ENCODE results near the gene ZNF80.
"Not testable (repeated sequence)": the region's sequence is repeated elsewhere in the genome, so short reads cannot be mapped to it uniquely, and the experiment has no call there.

Gene ZNF80

GRCh38 chr3:114237478-114237877 is at the start of gene ZNF80:
TSS of gene ZNF80 (minus strand) at chr3:114237578. CDS start at chr3:114237074, 504 bp downstream.
- not testable (repeated sequence) for DNase-seq

- DNase-seq: no peak
Observed at GRCh38 chr3:114286266-114286665, 48.9 kb upstream of the ZNF80 start.

GRCh38 chr3:114285648-114286230 is 48.4 kb upstream of the ZNF80 start:
- no peak for DNase-seq

- DNase-seq: no peak
Observed at GRCh38 chr3:114284644-114285043, 47.3 kb upstream of the ZNF80 start.

- DNase-seq: not testable (repeated sequence)
Observed at GRCh38 chr3:114276856-114277255, 39.5 kb upstream of the ZNF80 start.

GRCh38 chr3:114274929-114275328 is 37.6 kb upstream of the ZNF80 start:
- DNase-seq: no peak

GRCh38 chr3:114272271-114272670 is 34.9 kb upstream of the ZNF80 start:
- DNase-seq: no peak

- no peak for DNase-seq
Observed at GRCh38 chr3:114270019-114270418, 32.6 kb upstream of the ZNF80 start.

GRCh38 chr3:114260152-114260551 is 22.8 kb upstream of the ZNF80 start:
- DNase-seq: no peak

- DNase-seq: no peak
Observed at GRCh38 chr3:114259566-114259965, 22.2 kb upstream of the ZNF80 start.

- no peak for DNase-seq
Observed at GRCh38 chr3:114253505-114253904, 16.1 kb upstream of the ZNF80 start.

GRCh38 chr3:114252954-114253353 is 15.6 kb upstream of the ZNF80 start:
- no peak for DNase-seq

- no peak for DNase-seq
Observed at GRCh38 chr3:114242947-114243346, 5.6 kb upstream of the ZNF80 start.

GRCh38 chr3:114241262-114241661 is 3.9 kb upstream of the ZNF80 start:
- DNase-seq: no peak

- DNase-seq: not testable (repeated sequence)
Observed at GRCh38 chr3:114238146-114238785, 888 bp upstream of the ZNF80 start.

- no peak for DNase-seq
Observed at GRCh38 chr3:114235431-114235830, 1.9 kb downstream of the ZNF80 start.

GRCh38 chr3:114234745-114235144 is 2.6 kb downstream of the ZNF80 start:
- no peak for DNase-seq

- DNase-seq: no peak
Observed at GRCh38 chr3:114231616-114232015, 5.8 kb downstream of the ZNF80 start.

GRCh38 chr3:114227076-114227475 is 10.3 kb downstream of the ZNF80 start:
- no peak for DNase-seq

GRCh38 chr3:114226313-114226712 is 11.1 kb downstream of the ZNF80 start:
- no peak for DNase-seq

GRCh38 chr3:114223143-114223542 is 14.2 kb downstream of the ZNF80 start:
- DNase-seq: no peak

GRCh38 chr3:114221881-114222264 is 15.5 kb downstream of the ZNF80 start:
- DNase-seq: no peak

GRCh38 chr3:114221165-114221880 is 16.1 kb downstream of the ZNF80 start:
- no peak for DNase-seq

- no peak for DNase-seq
Observed at GRCh38 chr3:114219741-114220140, 17.6 kb downstream of the ZNF80 start.

Data from NCI-H1417 treated with DMSO at 0.1 percent for 48 hours (cell line).